Smooth muscle cell (in vitro differentiated cells): Measurements from ENCODE around the gene HSDL1. TPM values are rescaled to one million over a fixed set of nuclear protein-coding genes. Genes with fewer than 3 reads are reported as not detected.

Experiments used
- DNase-seq: peaks from one replicate; lab custom pipeline; 2025; ENCODE audit not compliant: unreplicated experiment; lab: John Stamatoyannopoulos, UW
- H2AFZ ChIP-seq: fragments of 200-600 bp; sonication (generic); 2 replicates; pipeline ENCODE4 v1.6.0; 2016; ENCODE audit warnings: antibody characterized with exemption, low read depth, mild to moderate bottlenecking
- H3F3A ChIP-seq: fragments of 200-600 bp; sonication (generic); 2 replicates; pipeline ENCODE4 v1.6.0; 2017; ENCODE audit warnings: antibody characterized with exemption, low read depth
- H3K27ac ChIP-seq: fragments of 200-600 bp; sonication (generic); 2 replicates; pipeline ENCODE4 v1.5.1; 2016; ENCODE audit warnings: low read depth, mild to moderate bottlenecking
- H3K27me3 ChIP-seq: fragments of 200-600 bp; sonication (generic); 2 replicates; pipeline ENCODE4 v1.6.1; 2016; ENCODE audit warnings: low read depth, mild to moderate bottlenecking
- H3K36me3 ChIP-seq: fragments of 200-600 bp; sonication (generic); 2 replicates; pipeline ENCODE4 v1.5.1; 2016; ENCODE audit warnings: low read depth
- H3K4me1 ChIP-seq: fragments of 200-600 bp; sonication (generic); 2 replicates; pipeline ENCODE4 v1.5.1; 2016; ENCODE audit warnings: low read depth
- H3K4me2 ChIP-seq: fragments of 200-600 bp; sonication (generic); 2 replicates; pipeline ENCODE4 v1.6.0; 2016; ENCODE audit warnings: mild to moderate bottlenecking
- H3K4me3 ChIP-seq: fragments of 200-600 bp; sonication (generic); 2 replicates; pipeline ENCODE4 v1.5.1; 2016; ENCODE audit warnings: mild to moderate bottlenecking
- H3K79me2 ChIP-seq: fragments of 200-600 bp; sonication (generic); 2 replicates; pipeline ENCODE4 v1.6.0; 2016; ENCODE audit warnings: low read depth, mild to moderate bottlenecking
- H3K9ac ChIP-seq: fragments of 200-600 bp; sonication (generic); 2 replicates; pipeline ENCODE4 v1.6.0; 2016; ENCODE audit warnings: low read depth
- H3K9me3 ChIP-seq: fragments of 200-600 bp; sonication (generic); replicated peaks from 2 replicates; pipeline ENCODE4 v1.5.1; 2016; ENCODE audit warnings: low read depth
- H4K20me1 ChIP-seq: fragments of 200-600 bp; sonication (generic); 2 replicates; pipeline ENCODE4 v1.6.0; 2016; ENCODE audit warnings: low read depth
- CTCF ChIP-seq: fragments of 200-600 bp; sonication (generic); IDR thresholded peaks from 2 replicates; pipeline ENCODE4 v1.5.1; 2017; ENCODE audit warnings: borderline replicate concordance, mild to moderate bottlenecking, antibody characterized with exemption; ENCODE audit not compliant: insufficient read depth, poor library complexity, severe bottlenecking
- WGBS: methylation state at CpG from one replicate; pipeline ENCODE4 v1.1.7; 2016; ENCODE audit warnings: low lambda C conversion rate; 5-methylcytosine and 5-hydroxymethylcytosine counted together
- polyA plus RNA-seq: library from polyadenylated mRNA; unstranded; fragments of >200 nt; fragmentation: Nextera tagmentation; extraction: Ambion mirVana; gene quantifications from 2 replicates; pipeline ENCODE4 v1.2.1, GENCODE V29; 2016
- total RNA-seq: library from RNA; depleted of rRNA; stranded (reverse); fragments of >200 nt; gene quantifications from 2 replicates; pipeline ENCODE4 v1.2.3, GENCODE V29; 2014

HSDL1 gene
- total and polyA plus RNA-seq, 2 experiments from 2014 or later: 15.4 to 27.3 TPM

- DNase-seq: no peak
- 94% methylated on average over 15 of the region's 15 CpGs for WGBS
- Histone ChIP-seq H3K36me3 (no peaks in the 10 kb centered on the region), H2AFZ (no peak overlapping the region), H3K4me3 (no peak overlapping the region), H3K79me2 (no peaks in the 10 kb centered on the region), H3K9me3 (no peaks in the 10 kb centered on the region), H3K9ac (no peak overlapping the region), H3F3A (no peaks in the 10 kb centered on the region), H3K4me2 (no peak overlapping the region), H4K20me1 (peaks cover 4% of the 10 kb centered on the region), H3K27me3 (no peaks in the 10 kb centered on the region), H3K27ac (no peak overlapping the region), H3K4me1 (no peaks in the 10 kb centered on the region)
- TF ChIP-seq CTCF: no peak
Measured at GRCh38 chr16:84088695-84089395, 56.1 kb downstream of the HSDL1 start.

- Histone ChIP-seq H3K27ac (no peak overlapping the region), H3K4me3 (no peak overlapping the region), H3K9me3 (no peaks in the 10 kb centered on the region), H3K4me1 (no peaks in the 10 kb centered on the region), H3K36me3 (no peaks in the 10 kb centered on the region), H4K20me1 (peaks cover 4% of the 10 kb centered on the region), H2AFZ (no peak overlapping the region), H3K4me2 (no peak overlapping the region), H3F3A (no peaks in the 10 kb centered on the region), H3K79me2 (no peaks in the 10 kb centered on the region), H3K27me3 (no peaks in the 10 kb centered on the region), H3K9ac (no peak overlapping the region)
- DNase-seq: no peak
- 96% methylated on average over 11 of the region's 11 CpGs for WGBS
- TF ChIP-seq CTCF: no peak
Measured at GRCh38 chr16:84087466-84088151, 57.4 kb downstream of the HSDL1 start.

- Histone ChIP-seq H3F3A (no peaks in the 10 kb centered on the region), H4K20me1 (peaks cover 4% of the 10 kb centered on the region), H3K4me3 (no peak overlapping the region), H2AFZ (no peak overlapping the region), H3K36me3 (no peaks in the 10 kb centered on the region), H3K27me3 (no peaks in the 10 kb centered on the region), H3K4me2 (no peak overlapping the region), H3K9ac (no peak overlapping the region), H3K79me2 (no peaks in the 10 kb centered on the region), H3K4me1 (no peaks in the 10 kb centered on the region), H3K27ac (no peak overlapping the region), H3K9me3 (no peaks in the 10 kb centered on the region)
- no peak for TF ChIP-seq CTCF
- WGBS: 90% methylated on average over 12 of the region's 12 CpGs
- no peak for DNase-seq
Measured at GRCh38 chr16:84087001-84087400, 58.0 kb downstream of the HSDL1 start.
